GM21423 (cell line): ENCODE results near the gene APOBEC3F.
A peak's percentile ranks its signal among the peaks of the same experiment; 100 is the strongest.
"Not testable (repeated sequence)": the region's sequence is repeated elsewhere in the genome, so short reads cannot be mapped to it uniquely, and the experiment has no call there.

Experiments used
- ATAC-seq: cut with Tn5 transposase; IDR thresholded peaks from one replicate; pipeline ENCODE4 v1.9.1; 2021; ENCODE audit warnings: mild to moderate bottlenecking, moderate library complexity; ENCODE audit not compliant: unreplicated experiment

APOBEC3F gene

GRCh38 chr22:39068033-39068785 is 27.5 kb downstream of the APOBEC3F start:
- ATAC-seq, result no peak

GRCh38 chr22:39070186-39070585 is 29.5 kb downstream of the APOBEC3F start:
- no peak for ATAC-seq

GRCh38 chr22:39072581-39072981 is 31.9 kb downstream of the APOBEC3F start:
- ATAC-seq, result not testable (repeated sequence)

GRCh38 chr22:39073981-39074380 is 33.3 kb downstream of the APOBEC3F start:
- ATAC-seq, result no peak

GRCh38 chr22:39076155-39077025 is 35.7 kb downstream of the APOBEC3F start:
- ATAC-seq, result not testable (repeated sequence)

- ATAC-seq, result peak; percentile 80
Observed at GRCh38 chr22:39077026-39077840, 36.6 kb downstream of the APOBEC3F start, which contains the start of gene APOBEC3G. TSS of gene APOBEC3G (plus strand) at chr22:39077275. CDS start at chr22:39077362, 87 bp downstream.

- not testable (repeated sequence) for ATAC-seq
Observed at GRCh38 chr22:39077912-39078311, 37.2 kb downstream of the APOBEC3F start.

GRCh38 chr22:39078329-39078728 is 37.7 kb downstream of the APOBEC3F start:
- ATAC-seq, result no peak

- ATAC-seq, result not testable (repeated sequence)
Observed at GRCh38 chr22:39079054-39079637, 38.5 kb downstream of the APOBEC3F start.

GRCh38 chr22:39080052-39080762 is 39.5 kb downstream of the APOBEC3F start:
- no peak for ATAC-seq

- no peak for ATAC-seq
Observed at GRCh38 chr22:39081016-39081415, 40.4 kb downstream of the APOBEC3F start.

GRCh38 chr22:39081598-39081997 is 40.9 kb downstream of the APOBEC3F start:
- no peak for ATAC-seq

GRCh38 chr22:39083212-39084165 is 42.8 kb downstream of the APOBEC3F start:
- no peak for ATAC-seq

- no peak for ATAC-seq
Observed at GRCh38 chr22:39084666-39085065, 44.0 kb downstream of the APOBEC3F start.

GRCh38 chr22:39087098-39087497 is 46.4 kb downstream of the APOBEC3F start:
- no peak for ATAC-seq

GRCh38 chr22:39087881-39088684 is 47.4 kb downstream of the APOBEC3F start:
- ATAC-seq, result no peak

GRCh38 chr22:39088685-39089032 is 48.0 kb downstream of the APOBEC3F start:
- no peak for ATAC-seq

- ATAC-seq, result no peak
Observed at GRCh38 chr22:39089928-39090327, 49.3 kb downstream of the APOBEC3F start.
